Thoracic aorta (tissue), 2 donors: ENCODE data around the gene BANP. TPM values are rescaled to one million over a fixed set of nuclear protein-coding genes. Genes with fewer than 3 reads are reported as not detected.

Experiments
- ATAC-seq: fragments of 150-250 bp; one replicate; pipeline ENCODE4 v1.8.0; 2017; ENCODE audit warnings: low read depth; ENCODE audit not compliant: insufficient number of reproducible peaks, low FRiP score
- DNase-seq: peaks from one replicate; pipeline ENCODE4 v3.0.0-alpha.2; 2020; ENCODE audit warnings: low spot score
- H3K27ac ChIP-seq, 2 donors: fragments of 200-600 bp; sonication (generic); 1 replicate in 1 of 2; 2 replicates in 1 of 2; pipeline ENCODE4 v1.5.1; 2016; ENCODE audit warnings: mild to moderate bottlenecking in 2 of 2, moderate library complexity in 2 of 2
- H3K27me3 ChIP-seq: fragments of 200-600 bp; sonication (generic); replicated peaks from 2 replicates; pipeline ENCODE4 v1.6.0; 2016; ENCODE audit warnings: mild to moderate bottlenecking; ENCODE audit not compliant: insufficient read depth
- H3K36me3 ChIP-seq: fragments of 200-600 bp; sonication (generic); one replicate; pipeline ENCODE4 v1.5.1; 2016
- H3K4me1 ChIP-seq, 2 donors: fragments of 200-600 bp; sonication (generic); 1 replicate in 1 of 2; 2 replicates in 1 of 2; pipeline versions ENCODE4 v1.5.1 to v1.6.0; 2016; ENCODE audit warnings: low read depth in 2 of 2, mild to moderate bottlenecking in 1 of 2; ENCODE audit not compliant: control insufficient read depth in 1 of 2
- H3K4me3 ChIP-seq: fragments of 200-600 bp; sonication (generic); 2 replicates; pipeline ENCODE4 v1.5.1; 2016; ENCODE audit warnings: mild to moderate bottlenecking
- H3K9me3 ChIP-seq: fragments of 200-600 bp; sonication (generic); 2 replicates; pipeline ENCODE4 v1.5.1; 2016
- total RNA-seq, 2 donors: library from RNA; depleted of rRNA; stranded (reverse); fragments of >200 nt; gene quantifications; one replicate each; pipeline versions ENCODE4 v1.1.0 to v1.2.3, GENCODE V29; 2016
- TF ChIP-seq, protein P1 (sequence below): fragments of 200-600 bp; sonication (generic); IDR thresholded peaks from one replicate; pipeline ENCODE4 v1.5.1; 2019; ENCODE audit warnings: antibody characterized with exemption

BANP gene
- total RNA-seq, 2 donors from 2014 or later = 18.6 to 21.8 TPM

DNA sequence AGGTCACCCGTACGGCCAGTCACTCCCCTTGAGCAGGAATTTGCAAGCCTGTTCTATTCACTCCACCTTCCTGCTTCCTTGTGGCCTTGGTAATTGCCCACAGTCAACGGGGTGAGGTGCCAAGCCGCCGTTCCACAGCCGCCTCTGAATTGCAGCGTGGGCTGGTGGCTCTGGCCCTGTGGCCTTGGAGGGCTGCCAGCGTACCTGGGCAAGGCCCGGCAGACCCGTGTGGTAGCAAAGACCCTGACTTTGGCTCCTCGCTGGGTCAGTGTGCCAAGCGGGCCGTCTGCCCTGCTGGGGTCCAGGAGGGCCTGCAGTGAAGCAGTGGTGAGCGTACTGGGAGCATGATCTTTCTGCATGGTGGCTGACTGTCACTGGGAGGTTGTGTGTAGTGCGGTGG, 3.6 kb downstream of the BANP start:
- Histone ChIP-seq H3K36me3 (no peaks in the 10 kb centered on the region), H3K27me3 (no peaks in the 10 kb centered on the region), H3K9me3 (no peaks in the 10 kb centered on the region), H3K4me1 (peaks cover 16 to 38% of the 10 kb centered on the region in 2 donors), H3K27ac (peak overlapping the region in 1 of 2 donors; percentile 48), H3K4me3 (no peak overlapping the region)
- TF ChIP-seq, protein P1, sequence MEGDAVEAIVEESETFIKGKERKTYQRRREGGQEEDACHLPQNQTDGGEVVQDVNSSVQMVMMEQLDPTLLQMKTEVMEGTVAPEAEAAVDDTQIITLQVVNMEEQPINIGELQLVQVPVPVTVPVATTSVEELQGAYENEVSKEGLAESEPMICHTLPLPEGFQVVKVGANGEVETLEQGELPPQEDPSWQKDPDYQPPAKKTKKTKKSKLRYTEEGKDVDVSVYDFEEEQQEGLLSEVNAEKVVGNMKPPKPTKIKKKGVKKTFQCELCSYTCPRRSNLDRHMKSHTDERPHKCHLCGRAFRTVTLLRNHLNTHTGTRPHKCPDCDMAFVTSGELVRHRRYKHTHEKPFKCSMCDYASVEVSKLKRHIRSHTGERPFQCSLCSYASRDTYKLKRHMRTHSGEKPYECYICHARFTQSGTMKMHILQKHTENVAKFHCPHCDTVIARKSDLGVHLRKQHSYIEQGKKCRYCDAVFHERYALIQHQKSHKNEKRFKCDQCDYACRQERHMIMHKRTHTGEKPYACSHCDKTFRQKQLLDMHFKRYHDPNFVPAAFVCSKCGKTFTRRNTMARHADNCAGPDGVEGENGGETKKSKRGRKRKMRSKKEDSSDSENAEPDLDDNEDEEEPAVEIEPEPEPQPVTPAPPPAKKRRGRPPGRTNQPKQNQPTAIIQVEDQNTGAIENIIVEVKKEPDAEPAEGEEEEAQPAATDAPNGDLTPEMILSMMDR = no peak
- DNase-seq (no peak), ATAC-seq (no peak)

DNA sequence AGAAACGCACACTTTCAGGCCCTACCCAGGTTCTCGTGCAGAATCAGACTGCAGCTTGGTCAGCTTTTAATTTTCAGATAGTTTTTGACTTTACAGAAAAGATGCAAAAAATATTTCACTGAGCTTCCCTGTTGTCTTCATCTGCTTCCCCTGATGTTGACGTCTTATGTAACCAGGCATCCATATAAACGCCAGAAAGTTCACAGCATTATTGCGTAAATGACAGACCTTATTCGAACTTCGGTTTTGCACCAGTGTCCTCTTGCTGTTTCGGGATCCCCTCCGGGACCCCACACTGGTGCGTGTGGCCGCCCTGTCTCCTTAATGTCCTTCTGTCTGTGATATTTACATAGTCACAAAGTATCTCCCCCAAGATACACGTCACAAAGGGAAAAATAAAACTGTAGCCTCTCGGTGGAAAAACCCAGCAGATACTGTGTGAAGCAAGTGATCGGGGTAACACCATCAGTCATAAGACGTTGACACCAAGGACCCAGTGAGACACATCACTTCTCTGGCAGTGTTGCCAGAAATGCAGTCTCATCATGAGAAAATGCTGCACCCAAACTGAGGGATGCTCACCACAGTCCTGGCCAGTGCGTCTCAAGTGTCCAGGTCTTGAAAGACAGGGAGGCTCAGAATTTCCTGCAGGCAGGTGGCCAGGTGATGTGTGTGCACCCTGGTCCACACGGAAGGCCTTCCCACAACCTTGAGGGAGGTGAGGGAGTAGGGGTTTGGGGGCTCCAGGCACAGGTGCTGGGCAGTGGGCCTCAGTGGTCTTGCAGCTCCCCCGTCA, 4.3 kb downstream of the BANP start:
- no peaks in the 10 kb centered on the region for H3K27me3 ChIP-seq
- TF ChIP-seq, protein P1 = no peak
- H3K36me3 ChIP-seq = no peaks in the 10 kb centered on the region
- DNase-seq = no peak
- no peak for ATAC-seq
- no peak overlapping the region for H3K4me3 ChIP-seq
- peak overlapping the region in 1 of 2 donors; percentile 48 for H3K27ac ChIP-seq
- H3K4me1 ChIP-seq = peaks cover 16 to 38% of the 10 kb centered on the region in 2 donors
- H3K9me3 ChIP-seq = no peaks in the 10 kb centered on the region

DNA sequence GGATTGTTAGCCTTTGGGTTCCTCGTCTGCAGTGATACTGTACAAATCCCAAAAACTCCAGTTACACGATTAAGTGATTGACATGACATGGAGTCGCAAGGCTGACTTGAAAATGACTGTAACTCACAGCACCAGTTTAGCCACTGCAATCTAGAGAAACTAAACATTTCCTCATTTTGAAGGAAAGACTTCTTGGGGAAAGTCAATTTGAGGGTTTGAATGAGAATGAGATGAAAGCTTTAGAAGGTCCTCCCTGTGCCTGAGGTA, 4.8 kb downstream of the BANP start:
- H3K9me3 ChIP-seq = no peaks in the 10 kb centered on the region

DNA sequence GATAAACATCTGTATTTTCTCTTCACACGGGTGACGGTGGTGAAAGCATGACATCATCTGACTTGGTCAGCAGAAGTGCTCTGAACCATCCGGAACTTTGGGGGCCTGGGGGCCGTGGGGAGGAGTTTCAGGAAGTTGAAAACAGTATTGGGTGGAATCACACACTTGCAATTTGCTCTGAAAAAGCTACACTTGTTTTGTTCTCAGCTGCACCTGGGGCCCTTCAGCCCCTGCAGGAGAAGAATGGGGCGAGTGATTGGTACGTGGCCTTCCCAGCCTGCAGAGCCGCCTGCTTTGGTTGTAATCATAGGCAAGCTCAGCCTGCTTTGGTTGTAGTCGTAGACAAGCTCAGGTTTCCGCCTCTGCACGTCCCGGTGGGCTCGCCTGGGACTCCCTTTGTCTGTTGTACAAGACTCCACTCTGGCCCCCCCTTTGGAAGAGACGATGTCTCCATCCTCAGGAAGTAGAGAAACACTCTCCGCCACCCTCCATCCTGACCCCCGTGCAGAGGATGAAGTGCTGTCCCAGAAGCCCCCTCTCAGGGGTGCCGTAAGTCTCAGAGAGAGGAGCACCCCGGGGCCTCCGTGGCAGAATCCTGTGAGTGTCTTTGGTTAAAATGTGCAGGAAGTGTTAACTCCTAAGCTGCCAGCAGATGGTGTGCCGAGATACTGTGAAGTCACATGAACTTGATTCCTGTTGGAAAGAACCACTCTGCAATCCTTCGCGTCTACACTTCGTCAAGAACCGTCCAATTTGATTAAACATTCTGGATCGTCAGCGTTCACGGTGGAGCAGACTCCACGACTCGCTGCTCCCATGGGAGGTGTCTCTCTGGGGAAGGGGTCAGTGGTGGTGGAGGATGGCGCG, 5.4 kb downstream of the BANP start:
- no peaks in the 10 kb centered on the region for H3K9me3 ChIP-seq
- ATAC-seq (no peak), DNase-seq (no peak)
- no peaks in the 10 kb centered on the region for H3K27me3 ChIP-seq
- peaks cover 16 to 38% of the 10 kb centered on the region in 2 donors for H3K4me1 ChIP-seq
- no peaks in the 10 kb centered on the region for H3K36me3 ChIP-seq
- TF ChIP-seq, protein P1 = no peak
- peak overlapping the region; percentile 38 for H3K4me3 ChIP-seq
- no peak overlapping the region for H3K27ac ChIP-seq

More for the DNA sequence above, 4.8 kb downstream of the BANP start:
- TF ChIP-seq, protein P1 = no peak
- H3K4me1 ChIP-seq = peaks cover 16 to 38% of the 10 kb centered on the region in 2 donors
- H3K27me3 ChIP-seq = no peaks in the 10 kb centered on the region
- H3K4me3 ChIP-seq = no peak overlapping the region
- ATAC-seq (no peak), DNase-seq (no peak)
- H3K36me3 ChIP-seq = no peaks in the 10 kb centered on the region
- H3K27ac ChIP-seq = peak overlapping the region in 1 of 2 donors; percentile 17

DNA sequence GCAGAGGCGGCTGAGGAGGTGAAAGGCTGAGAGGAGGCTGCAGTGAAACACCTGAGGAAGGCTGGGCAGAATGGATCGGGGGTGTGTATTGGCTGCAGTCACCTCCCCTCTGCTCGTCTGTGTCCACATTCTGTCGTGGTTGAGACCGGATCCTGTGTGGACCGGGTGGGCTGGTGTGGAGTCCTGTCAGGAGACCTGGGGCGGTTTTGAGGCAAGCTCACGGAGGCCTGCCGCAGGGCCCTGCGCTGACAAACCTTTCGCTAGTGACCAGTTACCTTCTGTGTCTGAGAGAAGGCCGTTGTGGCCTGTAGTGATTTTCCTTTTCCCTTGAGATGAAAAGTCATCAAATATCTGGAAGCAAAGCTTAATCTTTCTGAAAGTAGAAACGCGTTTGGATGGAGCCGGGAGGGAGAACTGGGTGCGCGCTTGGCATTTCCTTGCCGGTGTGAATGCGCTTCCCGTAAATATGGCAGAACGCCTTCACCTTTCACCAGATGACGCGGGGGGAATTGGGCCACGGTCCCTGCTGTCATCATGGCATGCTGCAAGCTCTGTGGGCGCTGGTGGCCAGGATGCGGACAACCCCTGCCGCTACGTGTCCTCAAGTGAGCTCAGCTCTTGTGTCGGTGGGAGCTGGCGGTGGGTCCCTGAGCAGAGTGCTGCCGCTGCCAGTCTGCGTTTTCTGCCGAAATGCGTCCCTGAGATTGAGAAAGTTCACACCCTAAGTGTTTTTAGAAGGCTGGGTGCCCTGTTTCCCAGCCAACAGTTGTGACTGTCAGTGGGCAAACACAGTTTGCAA, 6.3 kb downstream of the BANP start:
- ATAC-seq (no peak), DNase-seq (no peak)
- Histone ChIP-seq H3K27me3 (no peaks in the 10 kb centered on the region), H3K9me3 (no peaks in the 10 kb centered on the region), H3K4me1 (peaks cover 11 to 32% of the 10 kb centered on the region in 2 donors), H3K4me3 (no peak overlapping the region), H3K27ac (no peak overlapping the region), H3K36me3 (no peaks in the 10 kb centered on the region)
- TF ChIP-seq, protein P1 = no peak
